Natural killer cell (primary cell): Measurements from ENCODE around the gene RAB31. TPM values are rescaled to one million over a fixed set of nuclear protein-coding genes. Genes with fewer than 3 reads are reported as not detected.

Experiments used
- ATAC-seq, 3 donors: fragments of 150-1000 bp in 2 of 3; fragments of 200-7000 bp in 1 of 3; cut with Tn5 transposase; 1 replicate in 1 of 3; 2 replicates in 2 of 3; pipeline ENCODE4 v1.10.0; 2021; ENCODE audit warnings: mild to moderate bottlenecking in 2 of 3, moderate library complexity in 2 of 3
- DNase-seq, 2 donors: peaks; one replicate each; pipeline versions ENCODE4 v3.0.0 to v3.0.0-alpha.2; 2013 to 2021; ENCODE audit warnings: mixed read lengths in 1 of 2
- H3K27ac ChIP-seq: one replicate; pipeline ENCODE4 v1.5.1; 2013; ENCODE audit warnings: mild to moderate bottlenecking, low read length
- H3K27me3 ChIP-seq: one replicate; pipeline ENCODE4 v1.6.1; 2013; ENCODE audit warnings: low read length; ENCODE audit not compliant: control insufficient read depth, insufficient read depth
- H3K36me3 ChIP-seq: one replicate; pipeline ENCODE4 v1.6.1; 2013; ENCODE audit warnings: low read length; ENCODE audit not compliant: control insufficient read depth, insufficient read depth
- H3K4me1 ChIP-seq: one replicate; pipeline ENCODE4 v1.6.1; 2013; ENCODE audit warnings: low read length; ENCODE audit not compliant: control insufficient read depth, insufficient read depth
- H3K4me3 ChIP-seq: one replicate; pipeline ENCODE4 v1.5.1; 2013; ENCODE audit warnings: low read length
- H3K9me3 ChIP-seq: one replicate; pipeline ENCODE4 v1.6.1; 2013; ENCODE audit warnings: low read length; ENCODE audit not compliant: control insufficient read depth, insufficient read depth
- H3K27ac Mint-ChIP-seq, 2 donors: one replicate each; pipeline ENCODE4 v1.8.0; 2022; ENCODE audit warnings: mild to moderate bottlenecking in 2 of 2, mixed read lengths in 2 of 2, moderate library complexity in 1 of 2
- H3K27me3 Mint-ChIP-seq, 2 donors: one replicate each; pipeline ENCODE4 v1.8.0; 2022; ENCODE audit warnings: low read depth in 2 of 2, mixed read lengths in 2 of 2
- H3K36me3 Mint-ChIP-seq: one replicate; pipeline ENCODE4 v1.8.0; 2022; ENCODE audit warnings: mixed read lengths
- H3K4me1 Mint-ChIP-seq, 2 donors: one replicate each; pipeline ENCODE4 v1.8.0; 2022; ENCODE audit warnings: mixed read lengths in 2 of 2
- H3K4me3 Mint-ChIP-seq: one replicate; pipeline ENCODE4 v1.8.0; 2022; ENCODE audit warnings: mild to moderate bottlenecking, moderate library complexity, mixed read lengths
- H3K9me3 Mint-ChIP-seq, 2 donors: one replicate each; pipeline ENCODE4 v1.8.0; 2022; ENCODE audit warnings: mixed read lengths in 2 of 2
- WGBS: methylation state at CpG from one replicate; pipeline ENCODE4 v1.1.7; 2013; ENCODE audit warnings: missing lambda C conversion rate; ENCODE audit not compliant: insufficient coverage; 5-methylcytosine and 5-hydroxymethylcytosine counted together
- intact Hi-C: fragments of 100-400 bp; cut with micrococcal nuclease; formaldehyde crosslinking; loops from one replicate; pipeline ENCODE4 v1.14.2; 2022
- total RNA-seq, 4 donors: library from RNA; stranded (reverse); fragments of 120-200 nt in 1 of 4; gene quantifications; one replicate each; pipeline versions ENCODE4 v1.2.3 to v1.2.4, GENCODE V29; 2013 to 2022
- TF ChIP-seq, protein P1 (sequence below): fragments of 200-600 bp; IDR thresholded peaks from one replicate; pipeline ENCODE4 v1.8.0; 2022; ENCODE audit warnings: antibody characterized with exemption

The RAB31 gene
- total RNA-seq, 3 donors from 2014 or later (not counting 1 experiment from before 2014, with no cell fraction given): 5.3 to 26.1 (median 9.9) TPM

DNA sequence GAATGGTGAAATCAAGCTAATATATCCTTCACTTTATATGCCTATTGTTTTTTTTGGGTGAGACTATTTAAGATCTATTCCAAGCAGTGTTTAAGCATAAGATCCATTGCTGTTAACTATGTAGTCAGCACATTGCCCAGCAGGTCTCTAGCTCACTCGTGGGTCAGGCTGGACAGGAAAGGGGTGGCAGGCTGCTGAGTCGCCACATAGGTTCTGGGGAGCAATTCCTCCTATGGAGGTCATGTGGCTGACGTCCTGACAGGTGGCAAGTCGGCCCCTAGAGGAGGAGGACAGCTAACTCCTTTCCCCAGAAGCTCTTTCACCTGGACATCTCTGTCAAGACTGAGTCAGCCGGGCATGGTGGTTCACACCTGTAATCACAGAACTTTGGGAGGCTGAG, 13.9 kb upstream of the RAB31 start:
- Histone ChIP-seq H3K4me1 (peaks cover 20% of the 10 kb centered on the region), H3K27ac (no peak overlapping the region), H3K27me3 (no peaks in the 10 kb centered on the region), H3K9me3 (no peaks in the 10 kb centered on the region), H3K36me3 (no peaks in the 10 kb centered on the region), H3K4me3 (no peak overlapping the region)
- H3K27ac Mint-ChIP-seq: no peak overlapping the region
- peaks cover 25 to 30% of the 10 kb centered on the region in 2 donors for H3K4me1 Mint-ChIP-seq
- H3K27me3 Mint-ChIP-seq: peaks cover 0 to 1% of the 10 kb centered on the region in 2 donors
- no peaks in the 10 kb centered on the region for H3K9me3 Mint-ChIP-seq
- intact Hi-C loops: no loop called here
- no peak overlapping the region for H3K4me3 Mint-ChIP-seq
- WGBS: 72% methylated on average over 5 of the region's 5 CpGs
- DNase-seq (no peak), ATAC-seq (no peak)
- TF ChIP-seq, protein P1, sequence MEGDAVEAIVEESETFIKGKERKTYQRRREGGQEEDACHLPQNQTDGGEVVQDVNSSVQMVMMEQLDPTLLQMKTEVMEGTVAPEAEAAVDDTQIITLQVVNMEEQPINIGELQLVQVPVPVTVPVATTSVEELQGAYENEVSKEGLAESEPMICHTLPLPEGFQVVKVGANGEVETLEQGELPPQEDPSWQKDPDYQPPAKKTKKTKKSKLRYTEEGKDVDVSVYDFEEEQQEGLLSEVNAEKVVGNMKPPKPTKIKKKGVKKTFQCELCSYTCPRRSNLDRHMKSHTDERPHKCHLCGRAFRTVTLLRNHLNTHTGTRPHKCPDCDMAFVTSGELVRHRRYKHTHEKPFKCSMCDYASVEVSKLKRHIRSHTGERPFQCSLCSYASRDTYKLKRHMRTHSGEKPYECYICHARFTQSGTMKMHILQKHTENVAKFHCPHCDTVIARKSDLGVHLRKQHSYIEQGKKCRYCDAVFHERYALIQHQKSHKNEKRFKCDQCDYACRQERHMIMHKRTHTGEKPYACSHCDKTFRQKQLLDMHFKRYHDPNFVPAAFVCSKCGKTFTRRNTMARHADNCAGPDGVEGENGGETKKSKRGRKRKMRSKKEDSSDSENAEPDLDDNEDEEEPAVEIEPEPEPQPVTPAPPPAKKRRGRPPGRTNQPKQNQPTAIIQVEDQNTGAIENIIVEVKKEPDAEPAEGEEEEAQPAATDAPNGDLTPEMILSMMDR: no peak
- no peaks in the 10 kb centered on the region for H3K36me3 Mint-ChIP-seq

DNA sequence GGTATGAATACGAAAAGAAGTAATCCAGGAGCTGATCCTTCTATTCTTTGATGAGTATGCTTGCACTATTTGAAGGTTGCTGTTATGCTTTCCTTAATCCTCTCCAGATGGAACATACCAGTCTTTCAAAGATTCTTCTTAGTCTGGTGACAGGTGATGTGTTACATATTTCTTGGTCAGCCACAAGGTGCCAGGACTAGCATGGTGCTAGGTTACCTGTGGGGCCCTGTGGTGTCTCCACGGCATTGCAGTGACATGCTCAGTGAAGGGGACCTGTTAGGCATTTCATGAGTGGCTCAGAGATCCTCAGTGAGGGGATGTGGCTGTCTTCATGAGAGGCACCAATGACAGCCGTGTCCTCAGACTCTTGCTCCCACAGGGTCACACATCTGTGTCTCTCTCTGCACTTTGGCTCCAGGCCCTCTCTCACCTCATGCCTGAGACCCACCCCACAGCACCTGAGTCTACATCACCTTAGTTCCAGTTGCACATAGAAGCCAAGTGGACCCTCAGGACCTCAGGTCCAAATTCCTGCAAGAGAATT, 13.1 kb upstream of the RAB31 start:
- Mint-ChIP-seq H3K27me3 (no peaks in the 10 kb centered on the region), H3K4me1 (peaks cover 25 to 30% of the 10 kb centered on the region in 2 donors), H3K27ac (no peak overlapping the region), H3K36me3 (no peaks in the 10 kb centered on the region), H3K9me3 (no peaks in the 10 kb centered on the region), H3K4me3 (peak overlapping the region; percentile 52)
- intact Hi-C loops: no loop called here
- H3K4me1 ChIP-seq: peaks cover 20% of the 10 kb centered on the region
- H3K4me3 ChIP-seq: no peak overlapping the region
- H3K36me3 ChIP-seq: no peaks in the 10 kb centered on the region
- TF ChIP-seq, protein P1: no peak
- no peaks in the 10 kb centered on the region for H3K27me3 ChIP-seq
- no peak for DNase-seq
- H3K9me3 ChIP-seq: no peaks in the 10 kb centered on the region
- H3K27ac ChIP-seq: no peak overlapping the region
- peak in 1 of 3 donors; percentile 34 for ATAC-seq
- WGBS: 62% methylated on average over 3 of the region's 3 CpGs

DNA sequence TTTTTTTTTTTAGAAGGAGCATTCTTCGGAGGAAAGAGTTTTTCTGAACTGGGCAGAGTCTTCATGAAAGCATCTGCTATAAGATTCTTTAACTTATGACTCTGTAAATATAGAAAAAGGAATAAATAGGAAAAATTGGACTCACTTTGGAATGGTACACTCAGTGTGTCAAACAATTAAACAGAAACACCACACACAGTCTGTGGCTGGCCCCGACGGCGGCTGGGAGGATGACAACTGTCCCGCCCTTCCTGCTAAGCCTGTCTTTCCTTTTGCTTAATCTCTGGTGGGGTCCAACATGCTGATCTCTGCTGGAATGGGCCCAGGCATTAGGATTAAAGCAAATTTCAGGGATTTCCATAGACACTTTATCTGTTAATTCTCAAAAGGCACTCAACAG, 12.5 kb upstream of the RAB31 start:
- H3K27ac ChIP-seq: no peak overlapping the region
- ATAC-seq (peak in 1 of 3 donors; percentile 69), DNase-seq (no peak)
- 30% methylated on average over 4 of the region's 5 CpGs for WGBS
- TF ChIP-seq, protein P1: no peak
- no peak overlapping the region for H3K4me3 ChIP-seq
- Mint-ChIP-seq H3K9me3 (no peaks in the 10 kb centered on the region), H3K4me3 (peak overlapping the region; percentile 52), H3K27me3 (no peaks in the 10 kb centered on the region), H3K4me1 (peaks cover 25 to 30% of the 10 kb centered on the region in 2 donors), H3K36me3 (no peaks in the 10 kb centered on the region), H3K27ac (peak overlapping the region in 1 of 2 donors; percentile 80)
- no peaks in the 10 kb centered on the region for H3K27me3 ChIP-seq
- intact Hi-C loops: no loop called here
- peaks cover 20% of the 10 kb centered on the region for H3K4me1 ChIP-seq
- no peaks in the 10 kb centered on the region for H3K36me3 ChIP-seq
- H3K9me3 ChIP-seq: no peaks in the 10 kb centered on the region

DNA sequence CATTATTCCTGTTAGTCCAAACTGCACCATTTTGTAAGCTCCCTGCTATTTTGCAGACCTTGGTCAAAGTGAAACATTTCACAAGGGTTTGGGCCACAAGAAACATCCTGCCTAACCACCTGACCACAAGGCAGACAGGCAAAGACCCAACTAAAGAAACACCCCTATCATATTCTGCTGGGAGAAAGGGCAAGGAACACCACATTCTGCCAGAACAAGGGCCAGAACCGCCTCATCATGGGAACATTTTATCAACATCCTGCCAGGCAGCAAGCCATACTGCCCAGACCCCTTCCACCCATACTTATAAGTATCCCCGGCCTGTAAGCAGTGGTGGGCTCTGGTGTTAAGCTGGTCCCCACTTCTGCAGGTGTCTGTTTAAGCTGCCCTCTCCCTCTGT, 12.0 kb upstream of the RAB31 start:
- TF ChIP-seq, protein P1: no peak
- DNase-seq (no peak), ATAC-seq (peak in 1 of 3 donors; percentile 67)
- Histone ChIP-seq H3K27ac (no peak overlapping the region), H3K4me3 (no peak overlapping the region), H3K27me3 (no peaks in the 10 kb centered on the region), H3K36me3 (no peaks in the 10 kb centered on the region), H3K4me1 (peaks cover 20% of the 10 kb centered on the region), H3K9me3 (no peaks in the 10 kb centered on the region)
- H3K4me1 Mint-ChIP-seq: peaks cover 25% of the 10 kb centered on the region in 2 donors
- peak overlapping the region; percentile 3 to 80 for H3K27ac Mint-ChIP-seq
- WGBS: 43% methylated on average over 2 of the region's 2 CpGs
- peak overlapping the region; percentile 52 for H3K4me3 Mint-ChIP-seq
- H3K9me3 Mint-ChIP-seq: no peaks in the 10 kb centered on the region
- no peaks in the 10 kb centered on the region for H3K36me3 Mint-ChIP-seq
- no peaks in the 10 kb centered on the region for H3K27me3 Mint-ChIP-seq
- intact Hi-C loops: no loop called here
